DMS153 (cell line): Measurements from ENCODE around the gene SCAI.
A peak's percentile ranks its signal among the peaks of the same experiment; 100 is the strongest.
"Not testable (repeated sequence)": the region's sequence is repeated elsewhere in the genome, so short reads cannot be mapped to it uniquely, and the experiment has no call there.

Experiments used
- DNase-seq: peaks from one replicate; lab custom pipeline; 2025; lab: John Stamatoyannopoulos, UW

SCAI gene

GRCh38 chr9:125028041-125028440 is 115.3 kb downstream of the SCAI start:
- DNase-seq: no peak

DNA sequence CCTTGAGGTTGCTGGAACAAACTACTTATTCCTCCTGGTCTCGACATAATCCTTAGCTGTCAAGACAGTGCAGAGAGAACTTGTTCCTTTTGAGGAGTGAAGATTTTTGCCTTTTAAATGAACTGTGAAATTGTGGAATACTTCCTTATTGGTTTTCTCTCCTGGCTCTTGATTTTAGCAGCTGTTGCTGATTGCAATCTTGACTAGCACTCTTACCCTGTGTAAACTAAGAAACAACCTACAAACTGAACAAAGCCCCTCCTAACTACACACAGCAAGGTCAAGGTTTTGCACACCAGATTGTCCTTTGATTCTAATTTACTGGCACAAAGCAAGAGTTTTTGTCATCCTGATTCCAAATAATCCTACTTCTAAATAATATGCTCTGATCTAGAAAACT is 118.4 kb downstream of the SCAI start:
- no peak for DNase-seq

DNA sequence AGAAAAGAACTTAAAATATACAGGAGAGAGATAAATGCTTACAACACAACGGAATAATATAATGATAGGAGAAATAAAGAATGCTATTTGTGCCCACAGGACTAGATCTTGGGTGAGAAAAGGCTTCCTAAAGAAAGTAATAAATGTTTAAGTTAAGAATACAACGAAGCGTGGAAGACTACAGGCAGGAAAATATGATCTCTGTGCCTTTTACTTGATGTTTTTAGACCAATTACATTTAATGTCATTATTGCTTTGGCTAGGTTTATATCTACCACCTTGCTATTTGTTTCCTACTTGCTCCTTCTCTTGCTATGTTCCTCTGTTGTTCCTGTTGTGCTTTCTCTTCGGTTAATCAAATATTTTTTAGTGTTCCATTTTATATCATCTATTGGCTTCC is 122.3 kb downstream of the SCAI start:
- no peak for DNase-seq

DNA sequence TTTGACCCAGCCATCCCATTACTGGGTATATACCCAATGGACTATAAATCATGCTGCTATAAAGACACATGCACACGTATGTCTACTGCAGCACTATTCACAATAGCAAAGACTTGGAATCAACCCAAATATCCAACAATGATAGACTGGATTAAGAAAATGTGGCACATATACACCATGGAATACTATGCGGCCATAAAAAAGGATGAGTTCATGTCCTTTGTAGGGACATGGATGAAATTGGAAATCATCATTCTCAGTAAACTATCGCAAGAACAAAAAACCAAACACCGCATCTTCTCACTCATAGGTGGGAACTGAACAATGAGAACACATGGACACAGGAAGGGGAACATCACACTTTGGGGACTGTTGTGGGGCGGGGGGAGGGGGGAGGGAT is 127.7 kb downstream of the SCAI start:
- not testable (repeated sequence) for DNase-seq

GRCh38 chr9:125012013-125012412 is 131.3 kb downstream of the SCAI start:
- DNase-seq: not testable (repeated sequence)

- no peak for DNase-seq
These were observed 134.7 kb downstream of the SCAI start for GRCh38 chr9:125008599-125008998.

- DNase-seq: no peak
These were observed 140.0 kb downstream of the SCAI start for GRCh38 chr9:125003332-125003731.

DNA sequence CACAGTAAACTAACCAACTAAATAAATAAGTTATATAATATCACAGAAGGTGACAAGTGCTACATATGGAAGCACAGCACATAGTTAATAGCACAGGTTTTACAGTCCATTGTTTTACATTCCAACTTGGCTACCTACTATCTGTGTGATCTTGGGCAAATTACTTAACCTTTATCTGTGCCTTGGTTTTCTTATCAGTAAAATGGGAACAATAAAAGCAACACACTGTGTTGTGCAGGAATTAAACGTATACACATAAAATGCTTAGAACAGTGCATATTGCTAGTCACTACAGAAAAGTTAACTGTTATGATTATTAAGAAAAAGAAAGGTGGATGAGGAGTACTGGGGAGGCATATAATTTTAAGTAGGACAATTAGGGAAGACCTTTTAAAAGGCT is 159.6 kb downstream of the SCAI start:
- DNase-seq: no peak

DNA sequence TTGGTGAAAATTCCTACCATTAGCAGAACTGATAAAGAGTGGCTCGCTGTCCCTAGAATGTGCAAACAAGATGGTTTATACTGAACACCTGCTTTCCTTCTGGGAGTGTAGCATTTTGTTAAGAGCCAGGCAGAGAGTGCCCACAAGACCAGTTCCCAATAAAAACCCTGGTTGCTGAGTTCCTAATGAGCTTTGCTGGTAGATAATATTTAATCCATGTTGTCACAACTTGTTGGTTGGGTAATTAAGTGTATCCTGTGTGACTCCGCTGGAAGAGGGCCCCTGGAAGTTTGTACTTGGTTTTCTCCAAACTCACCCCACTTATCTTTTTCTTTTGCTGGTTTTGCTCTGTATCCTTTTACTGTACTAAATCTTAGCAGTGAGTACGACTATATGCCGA is 162.9 kb downstream of the SCAI start:
- no peak for DNase-seq

- no peak for DNase-seq
These were observed 168.2 kb downstream of the SCAI start for GRCh38 chr9:124975131-124975530.

GRCh38 chr9:124973807-124974206 is 169.5 kb downstream of the SCAI start:
- DNase-seq: no peak

DNA sequence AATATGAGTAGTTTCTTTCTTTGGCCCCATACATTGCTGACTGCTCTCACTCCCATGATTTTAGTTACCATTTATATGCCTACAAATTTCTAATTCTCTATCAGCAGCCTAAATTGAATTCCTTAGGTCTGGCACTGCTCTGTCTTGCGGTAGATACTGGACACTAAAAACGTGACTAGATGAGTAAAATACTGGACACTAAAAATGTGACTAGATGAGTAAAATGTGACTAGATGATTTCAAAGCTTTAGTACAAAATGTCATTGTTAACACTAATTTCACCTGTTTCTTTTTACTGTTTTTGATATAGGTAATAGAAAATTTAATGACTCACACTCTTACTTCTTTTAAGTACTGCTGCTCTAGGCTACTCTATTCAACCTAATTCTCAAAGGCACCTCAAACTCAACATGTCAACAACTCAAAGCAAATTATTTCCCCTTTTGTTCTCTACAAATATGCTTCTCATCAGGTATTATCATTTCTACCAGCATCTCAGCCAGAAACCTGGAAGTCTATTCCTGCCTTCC is 171.0 kb downstream of the SCAI start:
- no peak for DNase-seq

GRCh38 chr9:124969401-124969800 is 173.9 kb downstream of the SCAI start:
- no peak for DNase-seq

GRCh38 chr9:124968238-124968637 is 175.1 kb downstream of the SCAI start:
- no peak for DNase-seq

GRCh38 chr9:124965775-124966568 is 177.4 kb downstream of the SCAI start:
- DNase-seq: peak; percentile 7

DNA sequence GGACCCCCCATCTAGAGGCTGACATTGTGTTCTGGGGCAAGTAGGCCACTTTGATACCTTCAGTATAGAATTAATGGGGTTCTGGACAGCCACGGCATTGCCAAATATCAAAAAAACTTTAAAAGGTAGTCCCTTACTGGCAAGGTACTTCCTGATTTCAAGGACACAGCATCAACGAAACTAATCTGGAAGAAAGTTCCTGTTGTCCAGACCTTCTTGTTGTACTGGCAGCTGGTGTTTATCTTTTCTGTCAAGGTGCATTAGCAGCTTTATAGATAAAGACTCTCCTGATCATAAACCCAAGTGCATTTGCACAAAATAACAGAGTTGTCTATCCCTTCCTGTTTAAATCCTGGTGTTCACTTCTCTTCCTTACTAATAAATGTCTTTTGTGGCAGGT is 178.7 kb downstream of the SCAI start:
- no peak for DNase-seq

DNA sequence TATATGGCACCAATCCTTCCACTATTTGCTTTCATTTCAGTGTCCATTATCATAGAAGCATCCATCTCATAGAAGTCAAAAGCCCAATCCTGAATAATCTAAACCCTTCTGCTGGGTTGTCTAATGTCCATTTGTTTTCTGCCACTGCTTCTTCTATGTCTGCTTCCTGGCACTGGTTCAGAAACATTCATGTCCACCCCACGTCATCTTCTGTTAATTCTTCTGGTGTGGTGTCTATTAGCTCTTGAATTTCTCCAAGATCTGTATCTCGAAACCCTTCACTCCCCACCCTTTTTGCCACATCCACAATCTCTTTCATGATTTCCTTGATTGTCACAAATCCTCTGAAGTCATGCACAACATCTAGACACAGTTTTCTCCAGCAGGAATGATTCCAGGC is 179.3 kb downstream of the SCAI start:
- no peak for DNase-seq

DNA sequence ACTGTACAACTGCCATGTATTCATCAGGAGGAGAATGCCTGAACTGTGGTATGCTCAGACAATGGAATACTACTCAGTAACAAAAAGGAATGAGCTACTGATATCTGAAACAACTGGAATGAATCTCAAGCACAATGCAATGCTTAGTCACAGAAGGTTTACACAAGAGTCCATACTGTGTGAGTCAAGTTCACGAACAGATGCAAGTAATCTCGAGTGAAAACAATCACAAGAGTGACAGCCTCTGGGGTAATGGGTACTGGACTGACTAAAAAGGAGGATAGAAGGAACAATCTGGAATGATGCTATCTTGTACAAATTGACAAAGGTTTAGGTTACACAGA is 182.9 kb downstream of the SCAI start:
- DNase-seq: no peak

DNA sequence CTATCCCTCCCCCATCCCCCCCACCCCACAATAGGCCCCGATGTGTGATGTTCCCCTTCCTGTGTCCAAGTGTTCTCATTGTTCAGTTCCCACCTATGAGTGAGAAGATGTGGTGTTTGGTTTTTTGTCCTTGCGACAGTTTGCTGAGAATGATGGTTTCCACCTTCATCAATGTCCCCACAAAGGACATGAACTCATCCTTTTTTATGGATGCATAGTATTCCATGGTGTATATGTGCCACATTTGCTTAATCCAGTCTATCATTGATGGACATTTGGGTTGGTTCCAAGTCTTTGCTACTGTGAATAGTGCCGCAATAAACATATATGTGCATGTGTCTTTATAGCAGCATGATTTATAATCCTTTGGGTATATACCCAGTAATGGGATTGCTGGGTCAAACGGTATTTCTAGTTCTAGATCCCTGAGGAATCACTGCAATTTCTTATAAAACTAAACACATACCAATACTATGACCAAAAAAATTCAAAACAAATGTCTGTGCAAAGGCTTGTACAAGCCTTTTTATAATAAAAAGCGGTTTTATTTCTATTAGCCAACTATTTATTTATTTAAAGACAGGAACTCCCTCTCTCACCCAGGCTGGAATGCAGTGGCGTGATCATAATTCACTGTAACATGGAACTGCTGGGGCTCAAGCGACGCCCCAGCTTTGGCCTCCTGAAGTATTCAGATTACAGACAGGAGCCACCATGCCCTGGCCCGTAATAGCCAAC is 183.5 kb downstream of the SCAI start:
- not testable (repeated sequence) for DNase-seq

DNA sequence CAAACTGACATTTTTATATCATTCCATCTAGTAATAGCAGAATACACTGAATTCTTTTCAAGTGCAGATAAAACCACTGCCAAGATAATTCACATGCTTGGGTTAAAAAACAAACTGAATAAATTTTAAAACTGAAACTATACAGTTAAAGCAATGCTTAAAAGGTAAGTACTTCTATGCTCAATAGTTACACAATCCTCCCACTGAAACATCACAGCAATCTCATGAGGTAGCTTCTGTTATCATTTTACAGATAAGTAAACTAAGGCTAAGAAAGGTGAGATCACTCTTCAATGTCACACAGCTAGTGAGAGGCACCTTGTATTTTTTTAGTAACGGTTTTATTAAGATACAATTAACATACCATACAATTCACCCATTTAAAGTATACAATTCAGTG is 189.1 kb downstream of the SCAI start:
- no peak for DNase-seq

DNA sequence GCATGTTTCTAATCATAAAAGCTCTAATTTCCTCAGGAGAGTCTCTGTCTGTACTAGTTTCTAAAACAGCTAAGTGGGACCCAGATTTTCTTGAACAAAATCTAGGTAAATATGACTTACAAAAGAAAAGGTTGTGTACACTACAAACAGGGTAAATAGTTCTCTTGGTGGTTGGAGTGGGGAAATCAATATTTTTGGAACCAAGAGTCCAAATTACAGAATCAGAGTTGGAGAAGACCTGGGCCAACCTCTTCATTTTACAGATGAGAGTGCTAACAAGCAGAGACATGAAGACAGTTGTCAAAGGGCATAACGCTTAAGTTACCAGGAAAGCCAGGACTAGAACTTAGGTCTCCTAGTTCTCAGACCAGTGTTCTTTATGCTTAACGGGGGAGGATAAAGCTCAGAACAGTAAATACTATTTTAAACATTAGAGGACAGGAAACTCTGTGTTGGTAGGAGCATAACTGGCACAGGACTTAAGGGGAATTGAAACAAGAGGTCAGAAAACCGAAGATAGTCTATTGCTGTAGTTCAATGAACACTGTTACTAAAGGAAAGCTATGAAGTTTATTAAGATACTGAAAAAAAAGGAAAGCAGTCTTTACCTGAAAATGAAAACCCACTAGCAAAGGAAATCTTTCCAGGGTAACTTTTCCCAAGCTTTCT is 193.1 kb downstream of the SCAI start:
- DNase-seq: no peak

DNA sequence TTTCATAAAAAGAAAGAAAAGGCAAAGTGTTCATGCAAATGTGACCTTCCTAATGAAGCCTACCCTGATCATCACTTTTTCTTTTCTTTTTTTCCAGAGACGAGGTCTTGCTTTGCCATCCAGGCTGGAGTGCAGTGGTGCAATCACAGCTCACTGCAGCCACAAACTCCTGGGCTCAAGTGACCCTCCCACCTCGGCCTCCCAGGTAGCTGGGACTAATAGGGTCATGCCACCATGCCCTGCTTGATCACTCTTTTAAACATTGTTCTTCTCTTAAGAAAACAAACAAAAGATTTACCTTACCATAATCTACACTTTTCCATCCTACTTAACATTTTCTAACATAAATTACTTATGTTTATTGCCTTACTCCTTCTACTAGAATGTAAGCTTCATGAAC is 193.9 kb downstream of the SCAI start:
- DNase-seq: no peak
